Choroid plexus epithelial cell (primary cell): ENCODE measurements around the gene PDSS2.

Experiments
- DNase-seq: peaks from one replicate; pipeline ENCODE4 v3.0.0-alpha.2; 2010; ENCODE audit warnings: low read depth
- H3K4me3 ChIP-seq: 2 replicates; pipeline ENCODE4 v1.5.1; 2011; ENCODE audit warnings: low read depth, mild to moderate bottlenecking, control low read depth, low read length, moderate library complexity
- TF ChIP-seq, protein P1 (sequence below): conservative IDR thresholded peaks from 2 replicates; pipeline ENCODE4 v1.5.1; 2011; ENCODE audit warnings: low read depth, mild to moderate bottlenecking, control low read depth, inconsistent platforms, low read length, moderate library complexity

The PDSS2 gene

DNA sequence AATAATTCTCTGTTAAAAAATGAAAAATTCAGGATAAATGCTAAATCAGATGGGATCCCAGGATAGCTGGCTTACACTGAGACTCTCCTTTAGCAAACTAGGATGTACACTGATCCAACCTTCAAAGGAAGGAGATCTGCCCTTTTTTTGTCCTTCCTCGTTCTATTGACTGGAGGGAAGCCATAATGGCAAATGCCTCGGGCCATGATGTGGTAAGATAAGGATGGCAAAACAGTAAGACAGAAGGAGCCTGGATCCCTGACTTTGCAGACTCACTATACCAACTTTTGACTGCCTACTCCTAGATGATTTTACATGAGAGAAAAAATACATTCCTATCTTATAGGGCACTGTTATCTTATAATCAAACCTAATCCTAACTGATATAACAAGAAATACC lies 187.1 kb downstream of the PDSS2 start:
- TF ChIP-seq, protein P1, sequence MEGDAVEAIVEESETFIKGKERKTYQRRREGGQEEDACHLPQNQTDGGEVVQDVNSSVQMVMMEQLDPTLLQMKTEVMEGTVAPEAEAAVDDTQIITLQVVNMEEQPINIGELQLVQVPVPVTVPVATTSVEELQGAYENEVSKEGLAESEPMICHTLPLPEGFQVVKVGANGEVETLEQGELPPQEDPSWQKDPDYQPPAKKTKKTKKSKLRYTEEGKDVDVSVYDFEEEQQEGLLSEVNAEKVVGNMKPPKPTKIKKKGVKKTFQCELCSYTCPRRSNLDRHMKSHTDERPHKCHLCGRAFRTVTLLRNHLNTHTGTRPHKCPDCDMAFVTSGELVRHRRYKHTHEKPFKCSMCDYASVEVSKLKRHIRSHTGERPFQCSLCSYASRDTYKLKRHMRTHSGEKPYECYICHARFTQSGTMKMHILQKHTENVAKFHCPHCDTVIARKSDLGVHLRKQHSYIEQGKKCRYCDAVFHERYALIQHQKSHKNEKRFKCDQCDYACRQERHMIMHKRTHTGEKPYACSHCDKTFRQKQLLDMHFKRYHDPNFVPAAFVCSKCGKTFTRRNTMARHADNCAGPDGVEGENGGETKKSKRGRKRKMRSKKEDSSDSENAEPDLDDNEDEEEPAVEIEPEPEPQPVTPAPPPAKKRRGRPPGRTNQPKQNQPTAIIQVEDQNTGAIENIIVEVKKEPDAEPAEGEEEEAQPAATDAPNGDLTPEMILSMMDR: no peak
- DNase-seq: no peak
- no peak overlapping the region for H3K4me3 ChIP-seq

DNA sequence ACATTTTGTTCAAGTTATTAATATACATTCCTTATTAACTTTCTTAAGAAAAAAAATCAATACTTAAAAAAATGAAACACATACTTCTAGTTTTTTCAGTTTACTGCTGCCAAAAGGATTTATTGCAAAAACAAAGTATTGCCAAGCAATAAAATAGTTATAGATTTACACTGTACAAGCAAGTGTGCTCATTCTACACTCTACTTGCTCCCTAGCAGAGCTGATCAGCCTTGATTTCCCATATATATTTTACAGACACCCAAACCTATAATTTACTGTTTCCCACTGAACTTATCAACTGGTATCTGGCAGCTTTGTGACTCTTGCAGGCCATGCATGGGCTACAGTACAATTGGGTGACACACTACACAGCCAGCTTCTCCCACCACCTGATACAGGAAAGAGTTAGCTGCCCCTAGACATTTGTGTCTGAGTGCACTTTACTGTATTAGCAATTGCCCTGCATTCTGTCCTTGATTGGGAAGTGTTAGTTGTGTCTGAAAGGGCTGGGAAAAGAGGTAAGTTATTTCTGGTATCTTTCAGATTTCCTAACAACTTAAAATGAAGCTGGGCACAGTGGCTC lies 188.1 kb downstream of the PDSS2 start:
- H3K4me3 ChIP-seq: no peak overlapping the region
- TF ChIP-seq, protein P1: no peak
- no peak for DNase-seq

DNA sequence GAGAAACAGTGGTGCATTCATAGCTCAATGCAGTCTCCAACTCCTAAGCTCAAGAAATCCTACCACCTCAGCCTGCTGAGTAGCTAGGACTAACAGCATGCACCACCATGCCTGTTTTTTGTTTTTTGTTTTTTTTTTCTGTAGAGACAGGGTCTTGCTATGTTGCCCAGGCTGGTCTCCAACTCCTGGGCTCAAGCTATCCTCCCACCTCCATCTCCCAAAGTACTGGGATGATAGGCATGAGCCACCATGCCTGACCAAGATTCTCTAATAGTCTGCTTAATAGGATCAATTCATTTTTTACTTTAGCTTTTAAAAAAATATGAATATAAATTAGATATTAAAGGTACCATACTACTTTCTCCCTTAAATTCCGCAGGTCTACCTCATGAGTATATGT lies 191.7 kb downstream of the PDSS2 start:
- TF ChIP-seq, protein P1: no peak
- no peak overlapping the region for H3K4me3 ChIP-seq
- no peak for DNase-seq

DNA sequence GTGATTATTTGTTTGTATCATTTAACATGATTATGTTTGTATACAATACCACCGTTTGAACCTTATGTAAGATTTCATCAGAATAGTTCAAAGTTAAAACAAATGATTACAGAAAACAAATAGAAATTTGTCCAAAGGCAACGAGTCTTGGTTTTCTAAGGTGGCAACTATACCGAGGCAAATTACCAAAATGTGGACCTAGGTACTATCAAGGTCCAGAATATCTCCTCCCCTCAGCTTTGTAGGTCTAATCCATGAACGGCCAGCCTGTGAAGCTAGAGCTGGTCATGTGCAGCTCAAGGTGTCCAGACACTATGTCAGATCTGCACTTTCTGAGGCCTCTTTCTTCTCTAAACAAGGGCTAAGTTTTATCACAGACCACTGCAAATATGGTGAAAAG lies 192.4 kb downstream of the PDSS2 start:
- DNase-seq: no peak
- TF ChIP-seq, protein P1: no peak
- no peak overlapping the region for H3K4me3 ChIP-seq

DNA sequence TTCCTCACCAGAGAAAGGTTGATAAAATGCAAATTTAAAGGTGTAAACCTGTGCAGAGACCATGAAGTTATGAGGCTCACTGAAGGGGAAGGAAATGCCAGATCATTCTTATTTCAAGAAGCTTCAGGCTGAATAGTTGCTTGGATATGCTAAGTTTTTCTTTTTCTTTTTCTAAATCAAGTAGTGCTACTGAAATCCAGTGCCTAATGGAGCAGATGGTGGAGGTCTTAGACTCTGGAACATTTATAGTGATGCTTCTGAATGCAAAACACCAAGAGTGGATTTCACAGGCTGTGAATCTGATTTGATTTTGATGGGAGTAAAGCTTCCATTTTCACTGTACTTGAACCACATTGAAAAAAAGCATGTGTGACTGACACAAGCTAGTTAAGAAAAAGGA lies 192.8 kb downstream of the PDSS2 start:
- TF ChIP-seq, protein P1: no peak
- H3K4me3 ChIP-seq: no peak overlapping the region
- no peak for DNase-seq

DNA sequence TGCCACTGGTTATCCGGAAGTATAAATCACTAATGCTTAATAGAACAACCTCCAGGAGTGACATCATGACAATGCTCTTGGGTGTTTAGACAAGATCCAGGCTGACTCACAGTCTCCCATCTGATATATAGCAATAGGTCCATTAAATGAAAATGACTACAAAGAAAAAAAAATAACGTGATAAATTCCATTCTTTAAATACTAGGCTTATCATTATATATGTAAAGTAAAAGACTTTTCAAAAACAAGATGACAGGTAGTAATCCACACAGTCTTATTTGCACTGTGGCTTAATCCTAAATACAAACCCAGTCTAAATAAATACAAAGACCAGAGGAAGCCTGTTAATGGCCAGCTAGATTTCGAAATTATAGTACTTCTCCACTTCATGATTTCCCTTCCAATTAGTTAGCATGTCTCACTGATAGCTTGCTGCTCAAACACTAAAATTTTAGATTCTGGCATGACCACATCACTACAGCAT lies 195.0 kb downstream of the PDSS2 start:
- H3K4me3 ChIP-seq: no peak overlapping the region
- DNase-seq: peak; percentile 74
- TF ChIP-seq, protein P1: no peak

DNA sequence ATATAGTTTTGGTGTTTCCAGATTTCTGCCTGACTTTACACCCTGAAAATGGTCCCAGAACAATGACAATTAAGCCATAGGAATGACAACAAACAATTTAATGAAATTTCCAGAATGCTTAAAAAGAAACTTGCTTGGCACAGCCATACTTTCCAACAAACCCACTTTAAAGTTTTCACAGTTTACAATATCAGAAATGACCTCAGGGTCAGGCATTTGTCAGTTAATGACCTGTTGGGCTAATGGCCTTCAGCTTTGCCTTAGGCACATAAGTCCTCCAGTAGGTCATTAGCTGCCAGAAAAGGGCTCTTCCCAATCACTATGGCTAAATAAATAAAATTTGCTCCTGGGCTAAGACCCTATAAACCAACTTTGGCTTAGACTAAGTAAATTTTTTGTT lies 199.4 kb downstream of the PDSS2 start:
- DNase-seq: no peak
- TF ChIP-seq, protein P1: no peak
- no peak overlapping the region for H3K4me3 ChIP-seq
